Right ventricle myocardium inferior (tissue), 1 donor: Measurements from ENCODE around the gene ERAS. TPM values are rescaled to one million over a fixed set of nuclear protein-coding genes. Genes with fewer than 3 reads are reported as not detected.

Experiments used
- total RNA-seq: library from RNA; stranded (reverse); fragmentation: NEBNext Ultra II Directional; extraction: Animal tissue kit (Norgen Biotek cat#: 25700); gene quantifications from one replicate; pipeline ENCODE4 v1.2.1, GENCODE V29; 2021
- donor health status: DM: no; HTN: yes; CAD: no; lungs with severe emphysema.

Gene ERAS
- total RNA-seq, 1 donor from 2014 or later: not detected

Other genes with a start within 250 kb of the ERAS start
- 170 TPM for gene WDR13, start 229.0 kb upstream of the ERAS start, total RNA-seq
- 4.4 TPM for gene WAS, start 142.7 kb upstream of the ERAS start, total RNA-seq
- 2.2 TPM for gene SUV39H1, start 129.8 kb upstream of the ERAS start, total RNA-seq
- gene GLOD5, start 64.8 kb upstream of the ERAS start, total RNA-seq: not detected
- gene GATA1, start 39.9 kb upstream of the ERAS start, total RNA-seq: 0.16 TPM
- gene HDAC6, start 24.4 kb upstream of the ERAS start, total RNA-seq: 37.3 TPM
- gene PCSK1N, start 9.1 kb downstream of the ERAS start, total RNA-seq: not detected
- 80.5 TPM for gene TIMM17B, start 71.3 kb downstream of the ERAS start, total RNA-seq
- 58.6 TPM for gene PQBP1, start 71.4 kb downstream of the ERAS start, total RNA-seq
- gene SLC35A2, start 85.1 kb downstream of the ERAS start, total RNA-seq: 11.6 TPM
- 3.2 TPM for gene PIM2, start 92.5 kb downstream of the ERAS start, total RNA-seq
- 19.8 TPM for gene OTUD5, start 131.1 kb downstream of the ERAS start, total RNA-seq
- gene KCND1, start 145.3 kb downstream of the ERAS start, total RNA-seq: 0.68 TPM
- gene GRIPAP1, start 175.8 kb downstream of the ERAS start, total RNA-seq: 20.1 TPM
- gene TFE3, start 216.8 kb downstream of the ERAS start, total RNA-seq: 24.8 TPM
- gene CCDC120, start 232.5 kb downstream of the ERAS start, total RNA-seq: 1.4 TPM
- gene PRAF2, start 247.5 kb downstream of the ERAS start, total RNA-seq: 7.1 TPM